Panc1 (cell line): ENCODE measurements around the gene VAT1. TPM values are rescaled to one million over a fixed set of nuclear protein-coding genes. Genes with fewer than 3 reads are reported as not detected.

Experiments
- ATAC-seq: fragments of 200-7000 bp; cut with Tn5 transposase; 2 replicates; pipeline ENCODE4 v1.9.1; 2020; ENCODE audit warnings: mild to moderate bottlenecking, moderate library complexity
- BruUV-seq: library from RNA; stranded (reverse); fragments of 400-500 nt; replicated peaks from 2 replicates; lab custom pipeline; 2021; lab: Mats Ljungman, UMichigan
- CTCF ChIA-PET: fragments of 300-600 bp; sonication (Branson Sonifier 250); formaldehyde crosslinking; loops from one replicate; lab custom pipeline; 2022; ENCODE audit warnings: antibody characterized with exemption; lab: Charles Lee
- POLR2A ChIA-PET: fragments of 300-600 bp; sonication (Branson Sonifier 250); formaldehyde crosslinking; loops from one replicate; lab custom pipeline; 2022; ENCODE audit warnings: antibody characterized with exemption; lab: Charles Lee
- DNase-seq: peaks from one replicate; pipeline ENCODE4 v3.0.0-alpha.2; 2010; ENCODE audit warnings: low read depth, low spot score
- H3K27ac ChIP-seq: 2 replicates; pipeline ENCODE4 v1.5.1; 2011; ENCODE audit warnings: mild to moderate bottlenecking, low read length, inconsistent platforms
- H3K27me3 ChIP-seq: fragments of 200-500 bp; sonication (Bioruptor generic); 2 replicates; pipeline ENCODE4 v1.6.0; 2014; ENCODE audit warnings: low read length, inconsistent platforms; ENCODE audit not compliant: control insufficient read depth, insufficient read depth
- H3K36me3 ChIP-seq: fragments of 200-500 bp; sonication (Bioruptor generic); 2 replicates; pipeline ENCODE4 v1.5.1; 2014; ENCODE audit warnings: inconsistent platforms, mild to moderate bottlenecking, low read length, moderate library complexity; ENCODE audit not compliant: control insufficient read depth, insufficient read depth
- H3K4me1 ChIP-seq: 2 replicates; pipeline ENCODE4 v1.5.1; 2011; ENCODE audit warnings: inconsistent platforms, mild to moderate bottlenecking, low read length, moderate library complexity; ENCODE audit not compliant: control insufficient read depth, insufficient read depth
- H3K4me3 ChIP-seq, 2 experiments: 2 replicates each; pipeline ENCODE4 v1.5.1; 2011 to 2012; ENCODE audit warnings: low read depth in 2 of 2, low read length in 2 of 2, mild to moderate bottlenecking in 2 of 2, inconsistent platforms in 1 of 2, moderate library complexity in 1 of 2
- H3K9me3 ChIP-seq: fragments of 200-500 bp; sonication (Bioruptor generic); 2 replicates; pipeline ENCODE4 v1.5.1; 2014; ENCODE audit warnings: low read depth, mild to moderate bottlenecking, inconsistent platforms, low read length, moderate library complexity; ENCODE audit not compliant: control insufficient read depth, insufficient read depth
- POLR2AphosphoS5 ChIP-seq: IDR thresholded peaks from 2 replicates; pipeline ENCODE4 v1.6.1; 2012; ENCODE audit warnings: mild to moderate bottlenecking, low read depth, low read length, moderate library complexity
- SIN3A ChIP-seq: IDR thresholded peaks from 2 replicates; pipeline ENCODE4 v1.6.1; 2012; ENCODE audit warnings: low read depth, mild to moderate bottlenecking, low read length, moderate library complexity, borderline replicate concordance; ENCODE audit not compliant: insufficient read depth
- TCF7L2 ChIP-seq: IDR thresholded peaks from 2 replicates; pipeline ENCODE4 v1.6.1; 2011; ENCODE audit warnings: mild to moderate bottlenecking, low read depth, low read length, inconsistent platforms
- in situ Hi-C: cut with HindIII; loops from 2 replicates; pipeline ENCODE4 v1.10.0; 2016; ENCODE audit warnings: low sequenced_read_pairs, low pct_unique_long_range_greater_than_20kb
- intact Hi-C: fragments of 100-400 bp; cut with micrococcal nuclease; formaldehyde crosslinking; loops from one replicate; pipeline ENCODE4 v1.10.0; 2022; ENCODE audit not compliant: unreplicated experiment
- total RNA-seq: library from RNA; stranded (reverse); gene quantifications from one replicate; pipeline ENCODE4 v1.2.1, GENCODE V29; 2021; ENCODE audit not compliant: unreplicated experiment
- TF ChIP-seq, protein P1 (sequence below): fragments of 450-650 bp; IDR thresholded peaks from 2 replicates; pipeline ENCODE4 v1.5.1; 2017; ENCODE audit warnings: mild to moderate bottlenecking
- TF ChIP-seq, protein P2 (sequence below), 2 experiments: IDR thresholded peaks; 2 replicates each; pipeline ENCODE4 v1.6.1; 2011 to 2012; ENCODE audit warnings: low read depth in 2 of 2, control low read depth in 1 of 2, low read length in 1 of 2, mild to moderate bottlenecking in 1 of 2, moderate library complexity in 1 of 2; ENCODE audit not compliant: insufficient read depth in 1 of 2

VAT1 gene
- total RNA-seq, 1 experiment from 2014 or later, result 169 TPM

DNA sequence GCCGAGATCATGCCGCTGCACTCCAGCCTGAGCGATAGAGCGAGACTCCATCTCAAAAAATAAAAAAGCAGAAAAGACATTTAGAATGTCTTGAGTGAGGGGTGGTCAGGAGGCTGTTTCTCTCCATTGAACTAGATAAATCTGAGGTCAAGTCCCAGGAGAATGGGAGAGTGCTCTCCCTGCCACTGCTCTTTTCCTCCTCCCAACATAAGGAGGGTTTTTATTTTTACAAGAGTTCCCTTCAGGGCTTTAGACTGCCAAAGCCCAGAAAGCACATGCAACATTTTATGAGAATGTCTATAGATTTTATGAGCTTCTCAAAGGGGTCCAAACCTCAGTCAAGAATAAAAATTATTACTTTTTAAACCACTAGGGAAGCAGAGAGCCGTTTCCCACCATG lies 4.4 kb upstream of the VAT1 start:
- no peak overlapping the region for H3K4me3 ChIP-seq
- intact Hi-C loops, result no loop called here
- CTCF ChIA-PET, result no interaction called here
- H3K27ac ChIP-seq, result no peak overlapping the region
- H3K27me3 ChIP-seq, result no peaks in the 10 kb centered on the region
- H3K9me3 ChIP-seq, result no peaks in the 10 kb centered on the region
- POLR2A ChIA-PET, result no interaction called here
- ATAC-seq (no peak), DNase-seq (no peak)
- no TSS peak for BruUV-seq
- H3K4me1 ChIP-seq, result no peaks in the 10 kb centered on the region
- TF ChIP-seq SIN3A (no peak), POLR2AphosphoS5 (no peak), TCF7L2 (no peak)
- TF ChIP-seq, protein P1, sequence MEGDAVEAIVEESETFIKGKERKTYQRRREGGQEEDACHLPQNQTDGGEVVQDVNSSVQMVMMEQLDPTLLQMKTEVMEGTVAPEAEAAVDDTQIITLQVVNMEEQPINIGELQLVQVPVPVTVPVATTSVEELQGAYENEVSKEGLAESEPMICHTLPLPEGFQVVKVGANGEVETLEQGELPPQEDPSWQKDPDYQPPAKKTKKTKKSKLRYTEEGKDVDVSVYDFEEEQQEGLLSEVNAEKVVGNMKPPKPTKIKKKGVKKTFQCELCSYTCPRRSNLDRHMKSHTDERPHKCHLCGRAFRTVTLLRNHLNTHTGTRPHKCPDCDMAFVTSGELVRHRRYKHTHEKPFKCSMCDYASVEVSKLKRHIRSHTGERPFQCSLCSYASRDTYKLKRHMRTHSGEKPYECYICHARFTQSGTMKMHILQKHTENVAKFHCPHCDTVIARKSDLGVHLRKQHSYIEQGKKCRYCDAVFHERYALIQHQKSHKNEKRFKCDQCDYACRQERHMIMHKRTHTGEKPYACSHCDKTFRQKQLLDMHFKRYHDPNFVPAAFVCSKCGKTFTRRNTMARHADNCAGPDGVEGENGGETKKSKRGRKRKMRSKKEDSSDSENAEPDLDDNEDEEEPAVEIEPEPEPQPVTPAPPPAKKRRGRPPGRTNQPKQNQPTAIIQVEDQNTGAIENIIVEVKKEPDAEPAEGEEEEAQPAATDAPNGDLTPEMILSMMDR, result no peak
- H3K36me3 ChIP-seq, result no peaks in the 10 kb centered on the region; the same call in 1 of the 2 replicates
- in situ Hi-C loops, result no loop called here

DNA sequence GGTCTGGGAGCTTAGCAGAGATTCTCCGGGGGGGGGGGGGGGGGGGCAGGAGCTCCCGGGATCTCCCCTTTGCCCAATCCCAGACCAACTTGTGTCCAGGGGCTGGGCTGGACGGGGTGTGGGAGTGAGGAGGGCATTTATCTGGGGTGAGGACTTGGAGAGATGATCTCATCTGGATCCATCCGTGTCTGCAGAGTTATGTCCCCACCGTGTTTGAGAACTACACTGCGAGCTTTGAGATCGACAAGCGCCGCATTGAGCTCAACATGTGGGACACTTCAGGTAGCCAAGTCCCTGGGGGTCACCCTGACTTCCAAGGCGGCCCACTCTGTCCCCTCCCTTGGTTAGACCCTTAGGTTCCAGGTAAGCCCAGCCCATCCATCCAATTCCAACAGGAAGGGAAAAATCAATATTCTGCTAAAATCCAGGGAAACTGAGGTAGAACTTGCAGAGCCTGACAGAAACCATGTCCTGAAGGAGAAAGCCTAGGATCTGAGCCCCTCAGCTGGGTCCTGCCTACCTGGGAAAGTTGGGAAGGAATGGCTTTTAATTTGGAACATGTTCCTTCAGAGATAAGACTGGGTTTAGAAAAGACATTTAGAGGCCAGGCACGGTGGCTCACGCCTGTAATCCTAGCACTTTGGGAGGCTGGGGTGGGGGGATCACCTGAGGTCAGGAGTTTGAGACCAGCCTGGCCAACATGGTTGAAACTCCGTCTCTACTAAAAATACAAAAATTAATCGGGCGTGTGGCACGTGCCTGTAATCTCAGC lies 3.8 kb upstream of the VAT1 start:
- in situ Hi-C loops (no loop called here), intact Hi-C loops (no loop called here)
- no peak for ATAC-seq
- Histone ChIP-seq H3K4me3 (peak overlapping the region in 1 of 2 experiments; percentile 20; a peak in 1 of 4 replicates), H3K27ac (no peak overlapping the region), H3K36me3 (no peaks in the 10 kb centered on the region; the same call in 1 of the 2 replicates), H3K27me3 (no peaks in the 10 kb centered on the region), H3K9me3 (no peaks in the 10 kb centered on the region), H3K4me1 (no peaks in the 10 kb centered on the region)
- no peak for DNase-seq
- CTCF ChIA-PET, result no interaction called here
- TF ChIP-seq, protein P1, result no peak
- TF ChIP-seq TCF7L2 (no peak), SIN3A (no peak), POLR2AphosphoS5 (no peak)
- TF ChIP-seq, protein P2, sequence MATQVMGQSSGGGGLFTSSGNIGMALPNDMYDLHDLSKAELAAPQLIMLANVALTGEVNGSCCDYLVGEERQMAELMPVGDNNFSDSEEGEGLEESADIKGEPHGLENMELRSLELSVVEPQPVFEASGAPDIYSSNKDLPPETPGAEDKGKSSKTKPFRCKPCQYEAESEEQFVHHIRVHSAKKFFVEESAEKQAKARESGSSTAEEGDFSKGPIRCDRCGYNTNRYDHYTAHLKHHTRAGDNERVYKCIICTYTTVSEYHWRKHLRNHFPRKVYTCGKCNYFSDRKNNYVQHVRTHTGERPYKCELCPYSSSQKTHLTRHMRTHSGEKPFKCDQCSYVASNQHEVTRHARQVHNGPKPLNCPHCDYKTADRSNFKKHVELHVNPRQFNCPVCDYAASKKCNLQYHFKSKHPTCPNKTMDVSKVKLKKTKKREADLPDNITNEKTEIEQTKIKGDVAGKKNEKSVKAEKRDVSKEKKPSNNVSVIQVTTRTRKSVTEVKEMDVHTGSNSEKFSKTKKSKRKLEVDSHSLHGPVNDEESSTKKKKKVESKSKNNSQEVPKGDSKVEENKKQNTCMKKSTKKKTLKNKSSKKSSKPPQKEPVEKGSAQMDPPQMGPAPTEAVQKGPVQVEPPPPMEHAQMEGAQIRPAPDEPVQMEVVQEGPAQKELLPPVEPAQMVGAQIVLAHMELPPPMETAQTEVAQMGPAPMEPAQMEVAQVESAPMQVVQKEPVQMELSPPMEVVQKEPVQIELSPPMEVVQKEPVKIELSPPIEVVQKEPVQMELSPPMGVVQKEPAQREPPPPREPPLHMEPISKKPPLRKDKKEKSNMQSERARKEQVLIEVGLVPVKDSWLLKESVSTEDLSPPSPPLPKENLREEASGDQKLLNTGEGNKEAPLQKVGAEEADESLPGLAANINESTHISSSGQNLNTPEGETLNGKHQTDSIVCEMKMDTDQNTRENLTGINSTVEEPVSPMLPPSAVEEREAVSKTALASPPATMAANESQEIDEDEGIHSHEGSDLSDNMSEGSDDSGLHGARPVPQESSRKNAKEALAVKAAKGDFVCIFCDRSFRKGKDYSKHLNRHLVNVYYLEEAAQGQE (IDR thresholded peaks at IDR 0.05; ENCODE audit: insufficient read depth in 1 of 2, low read depth in 2 of 2, low read length in 1 of 2), result no peak
- no TSS peak for BruUV-seq
- POLR2A ChIA-PET, result no interaction called here
